Sigmoid colon (tissue), 7 donors: ENCODE results near the gene LMF2. TPM values are rescaled to one million over a fixed set of nuclear protein-coding genes. Genes with fewer than 3 reads are reported as not detected.

Experiments used
- DNase-seq: peaks from one replicate; pipeline ENCODE4 v3.0.0-alpha.2; 2019
- H3K27ac ChIP-seq, 4 donors: fragments of 200-600 bp; sonication (generic); one replicate each; pipeline ENCODE4 v1.5.1; 2016 to 2019; ENCODE audit warnings: mild to moderate bottlenecking in 1 of 4
- H3K27me3 ChIP-seq, 3 donors: fragments of 200-600 bp; sonication (generic); one replicate each; pipeline ENCODE4 v1.5.1; 2019; ENCODE audit warnings: mild to moderate bottlenecking in 1 of 3
- H3K36me3 ChIP-seq, 4 donors: fragments of 200-600 bp; sonication (generic); one replicate each; pipeline ENCODE4 v1.5.1; 2016 to 2019
- H3K4me1 ChIP-seq, 4 donors: fragments of 200-600 bp; sonication (generic); one replicate each; pipeline ENCODE4 v1.5.1; 2017 to 2019
- H3K4me3 ChIP-seq, 4 donors: fragments of 200-600 bp; sonication (generic); one replicate each; pipeline ENCODE4 v1.5.1; 2017 to 2019; ENCODE audit warnings: mild to moderate bottlenecking in 2 of 4, moderate library complexity in 1 of 4
- H3K9me3 ChIP-seq, 4 donors: fragments of 200-600 bp in 3 of 4; sonication (generic) in 3 of 4; one replicate each; pipeline versions ENCODE4 v1.5.1 to v1.6.1; 2013 to 2019
- CTCF ChIP-seq, 4 experiments: fragments of 450-650 bp in 3 of 4; fragments of 200-600 bp in 1 of 4; IDR thresholded peaks; one replicate each; pipeline ENCODE4 v1.5.1; 2016 to 2019; ENCODE audit warnings: antibody characterized with exemption in 4 of 4, mild to moderate bottlenecking in 3 of 4, moderate library complexity in 2 of 4
- EP300 ChIP-seq, 4 donors: sonication (generic); formaldehyde crosslinking; IDR thresholded peaks; one replicate each; pipeline ENCODE4 v1.6.1; 2017; ENCODE audit warnings: antibody characterized with exemption in 4 of 4
- POLR2A ChIP-seq, 2 donors: fragments of 450-650 bp; IDR thresholded peaks; one replicate each; pipeline ENCODE4 v1.6.1; 2016; ENCODE audit warnings: antibody characterized with exemption in 2 of 2, mild to moderate bottlenecking in 2 of 2, moderate library complexity in 2 of 2
- POLR2AphosphoS5 ChIP-seq, 4 donors: sonication (generic); formaldehyde crosslinking; IDR thresholded peaks; one replicate each; pipeline ENCODE4 v1.6.1; 2017; ENCODE audit warnings: antibody characterized with exemption in 4 of 4
- WGBS, 2 donors: extraction: QIAGEN DNeasy Blood & Tissue Kit; methylation state at CpG; one replicate each; pipeline ENCODE4 v1.1.7; 2013; 5-methylcytosine and 5-hydroxymethylcytosine counted together
- intact Hi-C: fragments of 100-400 bp; cut with DNase I; formaldehyde crosslinking; loops from one replicate; pipeline ENCODE4 v1.15.1; 2023
- polyA plus RNA-seq, 3 donors: library from polyadenylated mRNA; stranded (reverse); fragments of 200-250 nt; gene quantifications; one replicate each; pipeline ENCODE4 v1.2.3, GENCODE V29; 2013
- total RNA-seq, 4 donors: library from RNA; depleted of rRNA; stranded (reverse); fragments of >200 nt; gene quantifications; one replicate each; pipeline ENCODE4 v1.1.0, GENCODE V29; 2016
- donor health status: healthy with polysubstance abuse.
- donor health status: Bipolar disorder and iron deficiency.
- donor health status: healthy.

Gene LMF2
- total and polyA plus RNA-seq, 7 donors, result 7.2 to 61.1 (median 41.4) TPM

GRCh38 chr22:50526108-50526833 is 18.8 kb upstream of the LMF2 start:
- Histone ChIP-seq H3K36me3 (peaks cover 19 to 29% (median 25%) of the 10 kb centered on the region in 4 donors), H3K27me3 (peaks cover 17 to 26% (median 23%) of the 10 kb centered on the region in 3 donors), H3K4me1 (peaks cover 0 to 65% (median 46%) of the 10 kb centered on the region in 4 donors), H3K4me3 (peak overlapping the region; percentile 48 to 81 (median 74)), H3K27ac (peak overlapping the region; percentile 92 to 94 (median 94)), H3K9me3 (no peaks in the 10 kb centered on the region)
- 1% methylated on average over 77 of the region's 77 CpGs for WGBS, 2 donors
- peak; percentile 88 for DNase-seq
- TF ChIP-seq CTCF (IDR thresholded peaks at IDR 0.05) (peak in 2 of 4 experiments; percentile 22 to 56), POLR2A (IDR thresholded peaks at IDR 0.05) (no peak), EP300 (IDR thresholded peaks at IDR 0.05) (no peak), POLR2AphosphoS5 (IDR thresholded peaks at IDR 0.05) (peak in 2 of 4 donors; percentile 10 to 15)
- intact Hi-C loops, result loop anchor here (5.0 kb wide), 3 partner anchors 36 to 279 kb away; partner anchors contain the start of genes ARSA, SYCE3 and TUBGCP6

- no peaks in the 10 kb centered on the region for H3K9me3 ChIP-seq
- TF ChIP-seq CTCF (IDR thresholded peaks at IDR 0.05) (no peak), EP300 (IDR thresholded peaks at IDR 0.05) (no peak), POLR2A (IDR thresholded peaks at IDR 0.05) (no peak), POLR2AphosphoS5 (IDR thresholded peaks at IDR 0.05) (no peak)
- peak overlapping the region; percentile 92 to 94 (median 94) for H3K27ac ChIP-seq
- WGBS, 2 donors, result 1% methylated on average over 33 of the region's 33 CpGs
- no peak for DNase-seq
- intact Hi-C loops, result loop anchor here (1.0 to 5.0 kb wide), 6 partner anchors 17 to 278 kb away; partner anchors contain the start of genes ARSA, CHKB, NCAPH2 and SYCE3
- peaks cover 12 to 21% (median 18%) of the 10 kb centered on the region in 3 donors for H3K27me3 ChIP-seq
- peaks cover 0 to 61% (median 41%) of the 10 kb centered on the region in 4 donors for H3K4me1 ChIP-seq
- H3K36me3 ChIP-seq, result peaks cover 21 to 34% (median 28%) of the 10 kb centered on the region in 4 donors
- peak overlapping the region; percentile 48 to 81 (median 74) for H3K4me3 ChIP-seq
Observed at GRCh38 chr22:50525858-50526107, 18.3 kb upstream of the LMF2 start.

- H3K27me3 ChIP-seq, result peaks cover 8 to 16% (median 13%) of the 10 kb centered on the region in 3 donors
- H3K9me3 ChIP-seq, result no peaks in the 10 kb centered on the region
- H3K27ac ChIP-seq, result peak within 1 kb of the TSS; percentile 92 to 94 (median 94)
- 0% methylated on average over 84 of the region's 84 CpGs for WGBS, 2 donors
- TF ChIP-seq CTCF (IDR thresholded peaks at IDR 0.05) (peak in 2 of 4 experiments; percentile 26 to 35), POLR2A (IDR thresholded peaks at IDR 0.05) (peak; percentile 26 to 71), EP300 (IDR thresholded peaks at IDR 0.05) (no peak), POLR2AphosphoS5 (IDR thresholded peaks at IDR 0.05) (peak; percentile 78 to 92 (median 88))
- intact Hi-C loops, result loop anchor here (1.0 to 5.0 kb wide), 6 partner anchors 16 to 278 kb away; partner anchors contain the start of genes ARSA, CHKB, NCAPH2 and SYCE3
- peaks cover 21 to 39% (median 29%) of the 10 kb centered on the region in 4 donors for H3K36me3 ChIP-seq
- peaks cover 0 to 56% (median 36%) of the 10 kb centered on the region in 4 donors for H3K4me1 ChIP-seq
- H3K4me3 ChIP-seq, result peak within 1 kb of the TSS; percentile 48 to 81 (median 74)
- DNase-seq, result peak; percentile 98
Observed at GRCh38 chr22:50525104-50525857, 17.8 kb upstream of the LMF2 start, which contains the start of gene SCO2. Gene SCO2, minus strand, starts transcription at chr22:50525598. Its CDS starts 1,187 bp downstream, at chr22:50524411.

- intact Hi-C loops, result loop anchor here (1.0 to 5.0 kb wide), 6 partner anchors 16 to 277 kb away; partner anchors contain the start of genes ARSA, CHKB, NCAPH2 and SYCE3
- Histone ChIP-seq H3K9me3 (no peaks in the 10 kb centered on the region), H3K4me3 (peak overlapping the region; percentile 48 to 81 (median 74)), H3K27ac (peak overlapping the region; percentile 92 to 94 (median 94)), H3K36me3 (peaks cover 23 to 45% (median 29%) of the 10 kb centered on the region in 4 donors), H3K27me3 (peaks cover 2 to 10% (median 7%) of the 10 kb centered on the region in 3 donors), H3K4me1 (peaks cover 0 to 50% (median 31%) of the 10 kb centered on the region in 4 donors)
- DNase-seq, result no peak
- 2 to 7% methylated on average over 19 of the region's 19 CpGs for WGBS, 2 donors
- no peak for TF ChIP-seq CTCF (IDR thresholded peaks at IDR 0.05)
- TF ChIP-seq POLR2AphosphoS5 (IDR thresholded peaks at IDR 0.05), result no peak
- no peak for TF ChIP-seq POLR2A (IDR thresholded peaks at IDR 0.05)
- TF ChIP-seq EP300 (IDR thresholded peaks at IDR 0.05), result no peak
Observed at GRCh38 chr22:50524676-50525103, 17.2 kb upstream of the LMF2 start.
